Gastroesophageal sphincter (tissue), 4 donors: ENCODE data around the gene DOCK10. TPM values are rescaled to one million over a fixed set of nuclear protein-coding genes. Genes with fewer than 3 reads are reported as not detected.

ENCODE experiments used
- ATAC-seq: fragments of 150-250 bp; one replicate; pipeline ENCODE4 v1.9.1; 2016; ENCODE audit warnings: mild to moderate bottlenecking, moderate library complexity
- H3K27ac ChIP-seq, 4 donors: fragments of 200-600 bp; sonication (generic) in 3 of 4; 1 replicate in 3 of 4; 2 replicates in 1 of 4; pipeline ENCODE4 v1.5.1; 2016 to 2019
- H3K27me3 ChIP-seq: fragments of 200-600 bp; sonication (generic); one replicate; pipeline ENCODE4 v1.5.1; 2019
- H3K36me3 ChIP-seq, 2 donors: fragments of 200-600 bp; sonication (generic); one replicate each; pipeline ENCODE4 v1.5.1; 2019; ENCODE audit warnings: control low read depth in 1 of 2
- H3K4me1 ChIP-seq, 3 donors: fragments of 200-600 bp; sonication (generic); 1 replicate in 2 of 3; 2 replicates in 1 of 3; pipeline ENCODE4 v1.5.1; 2016 to 2019; ENCODE audit warnings: control low read depth in 2 of 3
- H3K4me3 ChIP-seq, 2 donors: fragments of 200-600 bp; sonication (generic); one replicate each; pipeline ENCODE4 v1.5.1; 2019; ENCODE audit warnings: mild to moderate bottlenecking in 1 of 2, moderate library complexity in 1 of 2
- H3K9me3 ChIP-seq, 3 donors: fragments of 200-600 bp; sonication (generic); one replicate each; pipeline ENCODE4 v1.5.1; 2017 to 2019; ENCODE audit warnings: control low read depth in 2 of 3
- CTCF ChIP-seq, 4 experiments: fragments of 200-600 bp in 2 of 4; fragments of 450-650 bp in 2 of 4; sonication (generic) in 1 of 4; IDR thresholded peaks; one replicate each; pipeline ENCODE4 v1.5.1; 2017 to 2019; ENCODE audit warnings: antibody characterized with exemption in 4 of 4, mild to moderate bottlenecking in 2 of 4, moderate library complexity in 2 of 4
- EP300 ChIP-seq: sonication (generic); formaldehyde crosslinking; IDR thresholded peaks from one replicate; pipeline ENCODE4 v1.6.1; 2017; ENCODE audit warnings: antibody characterized with exemption, mild to moderate bottlenecking
- POLR2A ChIP-seq, 2 donors: fragments of 450-650 bp; IDR thresholded peaks; one replicate each; pipeline ENCODE4 v1.6.1; 2017; ENCODE audit warnings: antibody characterized with exemption in 2 of 2, mild to moderate bottlenecking in 2 of 2, moderate library complexity in 1 of 2
- POLR2AphosphoS5 ChIP-seq: sonication (generic); formaldehyde crosslinking; IDR thresholded peaks from one replicate; pipeline ENCODE4 v1.6.1; 2017; ENCODE audit warnings: antibody characterized with exemption
- WGBS, 2 donors: methylation state at CpG; one replicate each; pipeline ENCODE4 v1.1.5; 2018; ENCODE audit warnings: low coverage in 1 of 2; 5-methylcytosine and 5-hydroxymethylcytosine counted together
- total RNA-seq, 4 donors: library from RNA; depleted of rRNA; stranded (reverse); fragments of >200 nt; gene quantifications; one replicate each; pipeline ENCODE4 v1.1.0, GENCODE V29; 2016

The DOCK10 gene
- total RNA-seq, 4 donors from 2014 or later: 3.6 to 12.6 (median 7.3) TPM

GRCh38 chr2:225028572-225028971 lies 13.7 kb downstream of the DOCK10 start:
- Histone ChIP-seq H3K27ac (no peak overlapping the region), H3K4me3 (no peak overlapping the region), H3K4me1 (no peaks in the 10 kb centered on the region), H3K9me3 (no peaks in the 10 kb centered on the region), H3K27me3 (no peaks in the 10 kb centered on the region), H3K36me3 (no peaks in the 10 kb centered on the region)
- TF ChIP-seq CTCF (IDR thresholded peaks at IDR 0.05): no peak
- TF ChIP-seq POLR2A (IDR thresholded peaks at IDR 0.05): no peak
- ATAC-seq: no peak
- WGBS, 2 donors: 88 to 100% methylated on average over 2 to 3 of the region's 3 CpGs

GRCh38 chr2:225027061-225027762 lies 15.1 kb downstream of the DOCK10 start:
- Histone ChIP-seq H3K4me1 (no peaks in the 10 kb centered on the region), H3K27ac (no peak overlapping the region), H3K36me3 (no peaks in the 10 kb centered on the region), H3K27me3 (no peaks in the 10 kb centered on the region), H3K4me3 (no peak overlapping the region), H3K9me3 (no peaks in the 10 kb centered on the region)
- TF ChIP-seq POLR2AphosphoS5 (no peak), EP300 (no peak), POLR2A (IDR thresholded peaks at IDR 0.05) (no peak), CTCF (IDR thresholded peaks at IDR 0.05) (no peak)
- no peak for ATAC-seq
- WGBS, 2 donors: 88 to 89% methylated on average over 5 to 8 of the region's 10 CpGs

- no peak for ATAC-seq
- 72 to 80% methylated on average over 2 of the region's 2 CpGs for WGBS, 2 donors
- no peak overlapping the region for H3K27ac ChIP-seq
- H3K27me3 ChIP-seq: no peaks in the 10 kb centered on the region
- H3K36me3 ChIP-seq: no peaks in the 10 kb centered on the region
- H3K4me3 ChIP-seq: no peak overlapping the region
- H3K4me1 ChIP-seq: no peaks in the 10 kb centered on the region
- TF ChIP-seq EP300 (no peak), CTCF (IDR thresholded peaks at IDR 0.05) (no peak), POLR2A (IDR thresholded peaks at IDR 0.05) (no peak), POLR2AphosphoS5 (no peak)
- H3K9me3 ChIP-seq: no peaks in the 10 kb centered on the region
Observed at GRCh38 chr2:225025917-225026571, 16.2 kb downstream of the DOCK10 start.

- Histone ChIP-seq H3K4me1 (no peaks in the 10 kb centered on the region), H3K9me3 (no peaks in the 10 kb centered on the region), H3K27ac (no peak overlapping the region), H3K36me3 (no peaks in the 10 kb centered on the region), H3K4me3 (no peak overlapping the region), H3K27me3 (no peaks in the 10 kb centered on the region)
- WGBS, 2 donors: 61 to 95% methylated on average over 2 to 4 of the region's 4 CpGs
- no peak for ATAC-seq
- TF ChIP-seq POLR2AphosphoS5: no peak
- no peak for TF ChIP-seq EP300
- no peak for TF ChIP-seq POLR2A (IDR thresholded peaks at IDR 0.05)
- no peak for TF ChIP-seq CTCF (IDR thresholded peaks at IDR 0.05)
Observed at GRCh38 chr2:225022188-225022587, 20.1 kb downstream of the DOCK10 start.
